PC-3 (cell line): ENCODE measurements around the gene HBG2. TPM values are rescaled to one million over a fixed set of nuclear protein-coding genes. Genes with fewer than 3 reads are reported as not detected.

Experiments used
- ATAC-seq: fragments of 200-7000 bp; cut with Tn5 transposase; 2 replicates; pipeline ENCODE4 v1.9.1; 2020; ENCODE audit warnings: mild to moderate bottlenecking, moderate library complexity
- BruUV-seq: library from RNA; stranded (reverse); fragments of 400-500 nt; replicated peaks from 2 replicates; lab custom pipeline; 2021; lab: Mats Ljungman, UMichigan
- CTCF ChIA-PET: fragments of 300-600 bp; sonication (Branson Sonifier 250); formaldehyde crosslinking; loops from one replicate; lab custom pipeline; 2022; ENCODE audit warnings: antibody characterized with exemption; lab: Charles Lee
- POLR2A ChIA-PET: fragments of 300-600 bp; sonication (Branson Sonifier 250); formaldehyde crosslinking; loops from one replicate; lab custom pipeline; 2022; ENCODE audit warnings: antibody characterized with exemption; ENCODE audit not compliant: unreplicated experiment; lab: Charles Lee
- DNase-seq: peaks from one replicate; pipeline ENCODE4 v3.0.0-alpha.2; 2015
- H2AFZ ChIP-seq: fragments of 300-600 bp; sonication (generic); 2 replicates; pipeline ENCODE4 v1.6.0; 2016; ENCODE audit warnings: antibody characterized with exemption, low read length
- H3F3A ChIP-seq: fragments of 300-600 bp; sonication (generic); one replicate; pipeline ENCODE4 v1.6.0; 2017; ENCODE audit warnings: antibody characterized with exemption, low read length, control low read depth, mild to moderate bottlenecking; ENCODE audit not compliant: unreplicated experiment
- H3K27ac ChIP-seq: fragments of 300-600 bp; sonication (generic); 2 replicates; pipeline ENCODE4 v1.5.1; 2016; ENCODE audit warnings: mild to moderate bottlenecking, low read length
- H3K27me3 ChIP-seq: fragments of 300-600 bp; sonication (generic); 2 replicates; pipeline ENCODE4 v1.6.1; 2016; ENCODE audit warnings: low read length, mixed read lengths
- H3K36me3 ChIP-seq: fragments of 300-600 bp; sonication (generic); 2 replicates; pipeline ENCODE4 v1.6.1; 2016; ENCODE audit warnings: low read depth, mixed run types, low read length, mixed read lengths
- H3K4me1 ChIP-seq: fragments of 300-600 bp; sonication (generic); 2 replicates; pipeline ENCODE4 v1.5.1; 2016; ENCODE audit warnings: low read length; ENCODE audit not compliant: insufficient read depth
- H3K4me2 ChIP-seq: fragments of 300-600 bp; sonication (generic); 2 replicates; pipeline ENCODE4 v1.6.0; 2016; ENCODE audit warnings: low read length
- H3K4me3 ChIP-seq: fragments of 300-600 bp; sonication (generic); 2 replicates; pipeline ENCODE4 v1.5.1; 2016; ENCODE audit warnings: mild to moderate bottlenecking, low read length, mixed read lengths
- H3K79me2 ChIP-seq: fragments of 300-600 bp; sonication (generic); 2 replicates; pipeline ENCODE4 v1.6.1; 2017; ENCODE audit warnings: low read length, mixed read lengths
- H3K9ac ChIP-seq: fragments of 300-600 bp; sonication (generic); 2 replicates; pipeline ENCODE4 v1.6.0; 2016; ENCODE audit warnings: mild to moderate bottlenecking, low read length
- H3K9me2 ChIP-seq: fragments of 300-600 bp; sonication (generic); replicated peaks from 2 replicates; pipeline ENCODE4 v1.6.1; 2016; ENCODE audit warnings: mixed run types, low read length, mixed read lengths
- H3K9me3 ChIP-seq: fragments of 300-600 bp; sonication (generic); 2 replicates; pipeline ENCODE4 v1.6.1; 2016; ENCODE audit warnings: low read length, mixed read lengths
- H4K20me1 ChIP-seq: fragments of 300-600 bp; sonication (generic); 2 replicates; pipeline ENCODE4 v1.6.1; 2016; ENCODE audit warnings: low read length, mixed read lengths
- CTCF ChIP-seq: fragments of 300-600 bp; sonication (generic); conservative IDR thresholded peaks from 2 replicates; pipeline ENCODE4 v1.5.1; 2017; ENCODE audit warnings: antibody characterized with exemption, low read depth, mild to moderate bottlenecking, low read length
- EZH2 ChIP-seq: fragments of 300-600 bp; sonication (generic); IDR thresholded peaks from one replicate; pipeline ENCODE4 v1.6.1; 2017; ENCODE audit warnings: antibody characterized with exemption, mild to moderate bottlenecking, low read length; ENCODE audit not compliant: unreplicated experiment
- EZH2phosphoT487 ChIP-seq: fragments of 300-600 bp; sonication (generic); IDR thresholded peaks from 2 replicates; pipeline ENCODE4 v1.6.1; 2018; ENCODE audit warnings: mild to moderate bottlenecking, antibody characterized with exemption, low read length, borderline replicate concordance
- intact Hi-C: fragments of 100-400 bp; cut with micrococcal nuclease; formaldehyde crosslinking; loops from 2 replicates; pipeline ENCODE4 v1.9.0; 2023
- total RNA-seq: library from RNA; depleted of rRNA; stranded (reverse); fragments of >200 nt; gene quantifications from 2 replicates; pipeline ENCODE4 v1.2.3, GENCODE V29; 2014

The HBG2 gene
- total RNA-seq, 1 experiment from 2014 or later = not detected

DNA sequence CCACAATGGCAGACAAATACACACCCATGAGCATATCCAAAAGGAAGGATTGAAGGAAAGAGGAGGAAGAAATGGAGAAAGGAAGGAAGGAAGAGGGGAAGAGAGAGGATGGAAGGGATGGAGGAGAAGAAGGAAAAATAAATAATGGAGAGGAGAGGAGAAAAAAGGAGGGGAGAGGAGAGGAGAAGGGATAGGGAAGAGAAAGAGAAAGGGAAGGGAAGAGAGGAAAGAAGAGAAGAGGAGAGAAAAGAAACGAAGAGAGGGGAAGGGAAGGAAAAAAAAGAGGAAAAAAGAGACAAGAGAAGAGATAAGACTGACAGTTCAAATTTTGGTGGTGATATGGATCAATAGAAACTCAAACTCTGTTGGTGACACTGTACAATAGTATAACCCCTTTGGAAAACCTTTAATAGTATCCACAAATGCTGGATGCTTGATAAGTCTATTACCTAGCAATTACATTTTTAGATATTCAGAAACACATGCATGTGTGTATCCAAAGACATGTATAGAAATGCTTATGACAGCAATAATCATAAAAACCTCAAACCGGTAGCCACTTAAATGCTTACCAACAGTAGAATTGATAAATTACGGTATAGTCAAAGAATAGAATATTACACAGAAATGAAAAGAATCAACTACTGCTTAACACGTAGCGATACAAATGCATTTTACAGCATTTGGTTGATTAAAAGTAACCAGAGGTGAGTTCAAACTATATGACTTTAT, 19.1 kb downstream of the HBG2 start:
- Histone ChIP-seq H3K4me2 (no peak overlapping the region), H3K4me3 (no peak overlapping the region), H3K36me3 (no peaks in the 10 kb centered on the region), H3K9me3 (no peaks in the 10 kb centered on the region), H3K9ac (no peak overlapping the region), H3K27me3 (no peaks in the 10 kb centered on the region), H2AFZ (no peak overlapping the region), H3K4me1 (no peaks in the 10 kb centered on the region), H3F3A (no peaks in the 10 kb centered on the region), H3K27ac (no peak overlapping the region), H3K79me2 (no peaks in the 10 kb centered on the region), H4K20me1 (no peaks in the 10 kb centered on the region), H3K9me2 (no peaks in the 10 kb centered on the region)
- ATAC-seq = no peak
- POLR2A ChIA-PET = no interaction called here
- no TSS peak for BruUV-seq
- TF ChIP-seq CTCF = no peak
- no peak for TF ChIP-seq EZH2
- TF ChIP-seq EZH2phosphoT487 = no peak
- no peak for DNase-seq
- CTCF ChIA-PET = no interaction called here
- intact Hi-C loops = no loop called here

- Histone ChIP-seq H3K9me2 (no peaks in the 10 kb centered on the region), H3F3A (no peaks in the 10 kb centered on the region), H3K9me3 (no peaks in the 10 kb centered on the region), H3K4me1 (no peaks in the 10 kb centered on the region), H3K27me3 (no peaks in the 10 kb centered on the region), H4K20me1 (no peaks in the 10 kb centered on the region), H3K4me3 (no peak within 1 kb of the TSS), H3K4me2 (no peak within 1 kb of the TSS), H3K36me3 (no peaks in the 10 kb centered on the region), H3K79me2 (no peaks in the 10 kb centered on the region), H3K9ac (no peak within 1 kb of the TSS), H2AFZ (no peak within 1 kb of the TSS), H3K27ac (no peak within 1 kb of the TSS)
- ATAC-seq = no peak
- TF ChIP-seq EZH2phosphoT487 = no peak
- no peak for TF ChIP-seq EZH2
- TF ChIP-seq CTCF = no peak
- CTCF ChIA-PET = no interaction called here
- no peak for DNase-seq
- intact Hi-C loops = no loop called here
- POLR2A ChIA-PET = no interaction called here
- BruUV-seq = no TSS peak
Measured at GRCh38 chr11:5234381-5234834, 20.2 kb downstream of the HBG2 start, which contains the start of gene HBD. Gene HBD (minus strand): TSS chr11:5234483. CDS start chr11:5234433, 50 bp downstream.

DNA sequence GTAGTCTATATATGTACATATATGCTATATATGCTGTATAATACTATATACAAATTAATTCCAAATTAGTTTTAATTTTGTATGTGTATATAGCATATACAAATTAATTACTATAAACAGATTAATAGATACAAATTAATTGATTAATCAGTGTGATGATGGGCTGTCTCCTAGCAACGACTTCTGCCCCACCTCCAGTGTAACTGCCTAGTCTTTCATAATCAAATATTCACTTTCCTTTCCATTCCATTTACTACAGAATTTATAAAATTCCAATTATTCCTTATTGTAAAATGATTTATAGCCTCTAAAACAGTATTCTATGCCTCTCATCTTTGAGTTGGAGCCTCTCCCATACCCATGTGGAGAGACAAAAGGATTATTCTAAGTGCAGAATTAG, 21.3 kb downstream of the HBG2 start:
- Histone ChIP-seq H4K20me1 (no peaks in the 10 kb centered on the region), H2AFZ (no peak overlapping the region), H3K4me3 (no peak overlapping the region), H3K9me3 (no peaks in the 10 kb centered on the region), H3K4me2 (no peak overlapping the region), H3K4me1 (no peaks in the 10 kb centered on the region), H3K36me3 (no peaks in the 10 kb centered on the region), H3K9me2 (no peaks in the 10 kb centered on the region), H3K9ac (no peak overlapping the region), H3K79me2 (no peaks in the 10 kb centered on the region), H3F3A (no peaks in the 10 kb centered on the region), H3K27ac (no peak overlapping the region), H3K27me3 (no peaks in the 10 kb centered on the region)
- intact Hi-C loops = no loop called here
- ChIA-PET CTCF (no interaction called here), POLR2A (no interaction called here)
- ATAC-seq (no peak), DNase-seq (no peak)
- no TSS peak for BruUV-seq
- TF ChIP-seq EZH2phosphoT487 (no peak), EZH2 (no peak), CTCF (no peak)
